GM21515 (cell line): ENCODE results near the gene CDK6.

Experiments
- ATAC-seq: cut with Tn5 transposase; IDR thresholded peaks from one replicate; pipeline ENCODE4 v1.9.1; 2021; ENCODE audit not compliant: unreplicated experiment

Gene CDK6

DNA sequence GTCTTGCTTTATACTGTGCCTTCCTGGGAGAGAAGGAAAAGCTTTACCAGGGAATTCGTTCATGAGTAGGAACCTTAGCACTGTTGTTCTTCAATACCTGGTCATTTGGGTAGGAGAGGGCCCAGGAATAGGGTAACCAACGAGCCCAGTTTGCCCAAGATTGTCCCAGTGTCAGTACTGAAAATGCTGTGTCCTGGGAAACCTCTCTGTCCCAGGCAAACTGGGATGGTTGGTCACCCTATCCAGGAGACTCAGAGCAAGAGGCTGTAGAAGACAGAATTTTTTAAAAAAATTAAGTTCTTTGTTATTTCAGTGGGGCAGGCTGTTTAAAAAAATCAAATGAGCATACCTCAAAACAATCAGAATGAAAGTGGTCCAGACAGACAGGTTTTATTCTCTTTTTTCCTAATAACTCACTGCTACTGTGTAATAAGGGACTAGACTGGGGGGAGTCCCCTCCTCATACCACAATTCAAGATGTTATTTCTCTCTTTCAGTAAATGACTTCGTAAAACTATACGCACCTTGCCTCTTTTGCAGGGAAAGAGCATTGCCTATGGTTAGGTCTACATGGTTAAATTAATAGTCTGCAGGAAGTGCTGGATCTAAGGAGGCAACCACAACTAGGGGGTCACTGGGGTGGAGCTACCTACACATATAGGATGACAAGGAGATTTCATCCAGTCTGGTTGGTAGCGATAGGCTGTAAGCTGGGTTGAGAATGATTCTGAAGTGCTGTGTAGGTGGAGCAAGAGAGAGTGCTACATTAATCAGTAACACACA lies 205.1 kb downstream of the CDK6 start:
- ATAC-seq, result peak; percentile 56

DNA sequence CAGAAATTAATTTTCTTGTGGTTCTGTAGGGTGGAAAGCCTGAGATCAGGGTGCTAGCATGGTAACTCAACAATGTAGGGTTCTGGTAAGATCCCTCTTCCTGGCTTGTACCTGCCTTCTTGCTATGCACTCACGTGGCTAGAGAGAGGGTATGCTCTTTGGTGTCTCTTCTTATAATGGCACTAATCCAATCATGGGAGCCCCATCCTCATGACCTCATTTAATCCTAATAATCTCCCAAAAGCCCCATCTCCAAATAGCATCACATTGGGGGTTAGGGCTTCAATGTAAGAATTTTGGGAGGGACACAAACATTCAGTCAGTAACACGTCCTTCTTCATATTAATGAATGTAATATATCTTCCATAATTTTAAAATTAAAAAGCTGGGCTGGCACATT lies 206.6 kb downstream of the CDK6 start:
- no peak for ATAC-seq

DNA sequence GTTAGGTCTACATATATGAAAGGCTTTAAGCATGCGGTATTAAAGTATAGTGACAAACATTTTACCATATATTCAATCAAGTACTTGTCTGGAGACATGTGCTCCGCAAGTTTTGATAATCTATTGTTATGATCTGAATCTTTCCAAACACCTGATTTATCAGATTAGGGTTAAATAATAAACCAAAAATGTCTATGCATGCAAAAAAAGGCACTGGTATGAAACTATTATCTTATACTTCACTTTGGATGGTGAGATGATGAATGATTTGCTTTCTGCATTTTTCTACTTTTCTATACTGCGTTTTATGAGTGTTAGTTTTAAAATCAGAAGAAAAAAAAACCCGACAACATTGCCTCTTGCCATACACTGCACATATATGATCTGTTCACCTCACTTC lies 208.4 kb downstream of the CDK6 start:
- ATAC-seq, result no peak

- no peak for ATAC-seq
Observed at GRCh38 chr7:92626281-92626809, 210.0 kb downstream of the CDK6 start.

GRCh38 chr7:92625617-92626016 lies 210.8 kb downstream of the CDK6 start:
- ATAC-seq, result no peak

DNA sequence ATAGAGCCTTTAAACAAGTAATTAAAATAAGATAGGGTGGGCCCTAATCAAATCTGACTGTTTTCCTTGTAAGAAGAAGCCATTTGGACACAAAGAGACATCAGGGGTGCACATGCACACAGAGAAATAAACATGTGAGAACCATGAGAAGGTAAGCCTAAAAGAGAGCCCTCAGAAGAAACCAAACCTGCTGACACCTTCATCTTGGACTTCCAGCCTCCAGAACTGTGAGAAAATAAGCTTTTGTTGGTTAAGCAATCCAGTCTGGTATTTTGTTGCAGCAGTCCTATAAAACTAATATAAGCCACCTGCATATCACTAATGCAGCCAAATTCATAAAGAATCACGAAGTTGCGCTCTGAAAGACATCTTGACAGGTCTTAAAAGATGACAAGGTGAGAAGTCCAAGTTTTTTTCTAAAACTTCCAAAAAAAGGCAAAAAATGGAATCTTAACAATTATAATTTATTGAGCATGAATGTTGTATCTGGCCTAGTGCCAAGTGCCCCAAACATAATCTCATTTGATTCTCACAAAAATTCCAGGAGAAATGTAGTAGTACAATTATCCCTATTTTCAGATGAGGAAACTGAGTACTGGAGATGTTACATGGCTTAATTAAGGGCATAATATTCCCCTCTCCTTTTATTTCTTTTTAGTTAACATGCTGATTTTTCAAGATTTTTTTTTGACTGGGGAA lies 211.9 kb downstream of the CDK6 start:
- no peak for ATAC-seq

DNA sequence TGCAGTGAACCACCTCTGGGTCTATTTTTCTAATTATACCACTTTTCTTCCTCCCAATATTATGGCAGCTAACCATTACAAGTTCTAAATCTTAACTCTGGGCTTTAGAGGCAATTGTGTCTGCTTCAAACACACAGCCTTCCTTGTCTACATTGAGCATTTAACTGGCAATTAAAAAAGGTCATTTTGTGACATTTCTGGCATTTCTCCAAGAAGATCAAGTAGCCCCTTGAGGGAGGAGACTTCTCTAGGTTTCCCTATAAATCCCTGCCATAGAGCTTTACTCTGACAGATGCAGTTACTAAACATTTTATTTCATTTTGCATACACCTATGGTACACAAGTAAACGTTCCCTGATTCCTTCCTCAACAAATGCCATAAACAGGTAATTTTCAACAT lies 212.8 kb downstream of the CDK6 start:
- ATAC-seq, result no peak

DNA sequence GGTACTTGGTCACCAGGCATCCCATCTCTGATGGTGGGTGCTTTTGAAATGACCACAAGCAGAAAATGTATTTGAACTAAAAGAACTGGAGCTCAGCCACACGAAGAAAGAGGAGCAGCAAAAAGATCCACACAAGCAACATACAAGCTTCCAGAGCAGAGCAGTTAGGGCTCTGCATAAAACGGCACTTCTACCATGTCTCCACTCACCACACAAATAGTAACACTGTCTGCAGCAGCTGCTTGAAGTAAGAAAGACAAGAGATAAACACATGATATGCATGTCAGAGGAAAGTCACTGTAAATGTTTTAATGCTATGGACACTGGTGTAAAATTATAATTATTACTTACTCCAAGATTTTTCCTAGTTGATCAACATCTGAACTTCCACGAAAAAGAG lies 213.7 kb downstream of the CDK6 start:
- no peak for ATAC-seq

DNA sequence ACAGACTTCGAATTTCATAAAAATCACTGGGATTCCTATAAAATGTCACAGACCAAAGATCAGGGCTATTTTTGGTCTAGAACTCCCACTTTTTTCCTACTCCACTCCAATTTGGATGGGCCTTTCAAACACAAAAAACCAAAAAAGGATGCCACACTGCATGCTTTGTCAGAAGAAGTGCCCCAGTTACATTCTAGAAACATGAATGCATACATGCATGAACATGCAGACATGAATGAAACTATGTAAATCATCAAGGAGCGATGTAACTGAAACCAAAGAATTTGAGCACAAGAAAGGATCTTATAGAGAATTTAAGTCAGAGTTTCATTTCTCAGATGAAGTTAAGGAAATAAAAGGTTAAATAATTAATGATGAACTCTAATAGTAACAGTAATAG lies 214.3 kb downstream of the CDK6 start:
- ATAC-seq, result peak; percentile 42

DNA sequence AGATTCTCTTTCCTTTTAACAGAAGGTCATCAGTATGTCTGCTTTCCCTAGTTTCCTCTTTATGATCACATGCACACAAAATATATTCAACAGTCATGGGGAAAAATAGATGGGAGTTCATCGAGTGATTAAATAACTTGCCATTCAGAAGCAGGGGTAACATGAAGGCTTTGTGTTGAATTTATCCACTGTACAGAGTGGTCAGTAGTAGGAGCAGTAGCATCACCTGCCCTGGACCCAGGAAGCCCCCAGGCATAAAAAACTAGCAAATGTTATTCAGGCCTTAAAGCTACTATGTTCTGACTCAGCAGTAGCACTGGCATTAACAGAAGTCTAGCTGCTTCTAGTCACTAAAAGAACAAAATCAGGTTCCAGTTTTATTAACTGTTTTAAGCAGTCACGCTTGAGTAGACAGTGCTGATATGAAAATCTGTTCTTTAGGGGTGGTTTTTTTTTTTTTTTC lies 214.8 kb downstream of the CDK6 start:
- ATAC-seq, result peak; percentile 48

DNA sequence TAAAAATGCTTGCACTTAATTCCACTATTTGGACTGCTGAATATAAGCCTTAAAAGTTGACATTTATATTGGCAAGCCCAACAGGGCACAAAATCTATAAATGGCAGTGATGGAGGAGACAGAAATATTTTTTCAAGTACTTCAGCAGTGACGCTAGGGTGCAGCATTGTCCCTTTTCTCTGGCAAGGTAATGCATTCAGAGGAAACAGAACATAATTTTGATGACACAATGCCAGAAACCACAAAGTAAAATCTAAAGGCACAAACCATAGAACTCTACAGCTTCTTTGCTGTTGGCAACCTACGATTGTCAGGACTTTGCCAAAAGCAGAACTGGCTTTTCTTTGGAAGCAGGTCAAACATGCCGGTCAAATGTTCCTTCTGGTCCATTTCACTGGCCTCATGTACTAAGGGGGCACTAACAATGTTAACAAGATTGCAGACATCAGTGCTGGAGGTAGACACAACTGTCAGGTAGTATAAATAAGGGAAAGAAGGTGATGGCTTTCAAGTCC lies 215.3 kb downstream of the CDK6 start:
- peak; percentile 79 for ATAC-seq

GRCh38 chr7:92615861-92616260 lies 220.5 kb downstream of the CDK6 start:
- ATAC-seq, result no peak

GRCh38 chr7:92614660-92615174 lies 221.7 kb downstream of the CDK6 start:
- ATAC-seq, result no peak

DNA sequence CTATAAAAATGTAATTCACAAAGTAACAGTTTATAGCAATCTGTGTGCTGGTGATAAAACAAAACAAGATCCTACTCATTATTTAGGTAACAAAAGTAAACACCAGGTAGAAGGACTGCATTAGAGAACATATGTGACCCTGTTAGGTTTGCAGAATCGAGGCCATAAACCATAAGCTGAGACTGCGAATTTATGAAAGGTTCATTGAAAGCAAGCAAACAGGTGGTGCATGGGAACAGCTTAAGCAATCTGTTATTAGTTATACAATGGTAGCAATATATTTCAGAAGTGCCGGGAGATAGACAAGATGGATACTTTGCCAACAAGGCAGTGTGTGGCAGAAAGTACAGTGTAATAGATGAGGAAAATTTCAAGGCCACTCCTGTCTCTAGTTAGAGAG lies 222.7 kb downstream of the CDK6 start:
- ATAC-seq, result no peak

DNA sequence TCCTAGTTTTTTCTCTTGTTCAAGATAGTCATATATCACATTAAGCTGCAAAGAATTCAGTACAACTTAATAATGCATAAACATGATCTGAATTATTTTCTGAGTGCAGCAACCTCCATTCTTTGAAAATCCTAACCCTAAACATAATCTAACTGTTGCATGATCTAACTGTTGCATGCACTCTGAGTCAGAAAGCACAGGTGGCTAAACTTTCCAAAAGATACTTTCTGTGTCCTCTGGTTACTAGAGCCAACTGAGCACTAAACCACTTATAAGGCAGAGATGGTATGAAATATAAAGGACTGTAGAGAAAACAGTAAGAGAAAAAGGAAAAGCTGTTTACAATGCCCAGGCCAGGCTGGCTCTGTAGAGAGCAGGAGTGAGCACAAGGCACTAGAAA lies 223.2 kb downstream of the CDK6 start:
- ATAC-seq, result no peak

DNA sequence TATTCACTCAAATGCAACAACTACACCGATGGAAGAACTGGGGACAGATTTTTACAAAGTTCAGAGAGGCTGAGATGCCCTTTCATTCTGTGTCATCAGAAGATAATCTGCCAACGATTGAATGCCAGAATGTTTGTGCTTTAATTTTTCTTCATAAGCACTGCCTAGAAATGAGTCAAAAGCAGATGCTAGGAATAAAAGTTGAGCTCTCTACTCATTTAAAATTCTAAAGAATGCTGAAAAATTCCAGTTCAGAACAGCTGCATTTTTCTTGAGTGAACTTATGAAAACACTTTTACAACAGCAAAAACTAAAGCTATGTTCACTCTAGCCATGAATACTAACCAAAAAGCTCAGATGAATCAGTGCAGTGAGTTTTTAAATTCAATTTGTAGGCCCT lies 223.9 kb downstream of the CDK6 start:
- no peak for ATAC-seq

- no peak for ATAC-seq
Observed at GRCh38 chr7:92611735-92612134, 224.6 kb downstream of the CDK6 start.

DNA sequence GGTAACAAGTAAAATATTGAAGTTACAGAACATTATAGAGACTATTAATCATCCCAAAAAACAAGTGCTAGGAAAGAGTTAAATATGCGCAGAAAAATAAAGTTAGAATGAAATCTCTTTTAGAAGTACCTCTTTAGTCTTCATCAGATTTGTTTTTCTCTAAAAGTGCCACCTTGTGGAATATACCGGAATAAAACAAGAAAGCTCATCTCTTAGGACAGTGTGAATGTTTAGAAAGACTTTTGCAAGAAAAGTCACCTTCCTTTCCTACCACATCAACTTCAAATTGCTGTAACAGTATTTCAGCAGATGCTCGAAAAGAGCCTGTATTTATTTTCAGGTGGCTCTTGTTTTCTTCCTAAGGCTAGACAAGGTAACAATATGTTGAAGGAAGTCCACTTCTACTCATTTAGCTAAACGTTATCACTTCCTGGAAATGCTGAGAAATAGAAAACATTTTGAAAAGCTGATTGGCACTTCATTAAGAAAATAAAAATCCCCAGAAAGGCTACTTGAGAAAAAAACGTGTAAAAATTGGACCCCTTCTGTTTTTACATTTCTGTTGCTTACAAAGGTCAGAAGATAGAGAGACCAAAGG lies 226.4 kb downstream of the CDK6 start:
- no peak for ATAC-seq

- ATAC-seq, result no peak
Observed at GRCh38 chr7:92608380-92609322, 227.7 kb downstream of the CDK6 start.

- ATAC-seq, result no peak
Observed at GRCh38 chr7:92606985-92607384, 229.4 kb downstream of the CDK6 start.
